GF-D8 (cell line): ENCODE data around the gene SPEN.
"Not testable (repeated sequence)": the region's sequence is repeated elsewhere in the genome, so short reads cannot be mapped to it uniquely, and the experiment has no call there.

ENCODE experiments used
- DNase-seq: peaks from one replicate; lab custom pipeline; 2025; lab: John Stamatoyannopoulos, UW

Gene SPEN

DNA sequence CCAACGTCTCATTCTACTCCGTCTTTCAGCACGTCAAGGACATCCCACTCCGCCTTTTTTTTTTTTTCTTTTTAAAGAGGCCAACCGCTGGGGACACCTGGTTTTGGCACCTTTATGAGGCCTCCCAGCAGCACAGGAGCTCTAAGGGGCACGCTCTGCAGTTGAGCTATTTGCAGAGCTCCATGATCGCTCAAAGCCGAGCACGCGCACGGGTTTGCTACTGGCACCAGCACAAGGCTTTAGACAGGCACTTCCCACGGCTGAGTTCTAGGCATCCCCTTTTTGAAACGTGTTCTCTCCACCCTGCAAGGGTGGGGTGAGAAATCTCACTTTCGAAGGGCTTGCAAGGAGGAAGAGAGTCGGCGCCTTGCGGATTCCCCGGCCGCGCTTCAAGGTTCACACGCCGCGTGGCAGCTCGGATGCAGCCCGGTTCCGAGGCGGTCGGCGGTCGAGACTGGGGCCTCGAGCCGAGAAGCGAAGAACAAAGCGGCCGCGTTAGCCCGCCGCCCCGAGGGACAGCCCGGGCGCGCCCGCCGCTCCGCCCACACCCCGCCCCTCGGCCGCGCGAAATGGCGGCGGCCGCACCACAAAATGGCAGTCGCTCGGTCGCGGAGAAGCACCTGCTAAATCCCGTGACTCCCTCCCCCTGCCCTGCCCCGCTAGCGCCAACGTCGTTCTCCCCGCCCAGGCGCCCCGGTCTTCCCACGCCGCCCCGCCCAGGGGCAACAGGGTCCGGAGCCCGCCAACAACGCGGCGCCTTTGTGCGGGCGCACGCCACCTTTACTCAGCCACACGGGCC is 12.9 kb upstream of the SPEN start:
- DNase-seq: peak; percentile 81

DNA sequence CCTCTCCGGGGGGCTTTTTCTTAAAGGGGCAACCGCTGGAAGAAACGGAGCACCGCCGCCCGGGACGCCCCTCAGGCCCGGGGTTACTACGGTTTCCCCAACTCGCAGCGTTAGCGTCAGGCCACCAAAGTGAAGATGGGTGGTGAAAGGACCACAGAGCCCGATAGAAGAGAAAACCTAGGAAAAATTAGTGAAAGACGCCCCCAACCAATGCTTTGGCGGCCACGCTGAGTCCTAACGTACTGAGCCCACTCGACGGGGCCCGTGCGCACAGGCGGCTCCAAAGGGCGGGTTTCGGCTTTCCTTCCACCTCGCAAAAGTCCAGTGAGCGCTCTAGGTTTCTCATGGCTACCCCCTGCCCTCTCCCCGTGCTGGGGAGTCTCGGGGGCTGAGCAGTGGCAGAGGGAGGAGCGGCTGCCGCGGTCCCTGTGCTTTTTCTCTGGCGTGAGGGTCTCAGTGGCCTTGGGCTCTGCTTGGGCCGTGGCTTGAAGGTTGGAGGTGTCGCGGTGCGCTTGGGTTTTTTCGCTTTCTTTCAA is 12.2 kb upstream of the SPEN start:
- DNase-seq: no peak

GRCh38 chr1:15835741-15836510 is 11.6 kb upstream of the SPEN start:
- DNase-seq: peak; percentile 97

DNA sequence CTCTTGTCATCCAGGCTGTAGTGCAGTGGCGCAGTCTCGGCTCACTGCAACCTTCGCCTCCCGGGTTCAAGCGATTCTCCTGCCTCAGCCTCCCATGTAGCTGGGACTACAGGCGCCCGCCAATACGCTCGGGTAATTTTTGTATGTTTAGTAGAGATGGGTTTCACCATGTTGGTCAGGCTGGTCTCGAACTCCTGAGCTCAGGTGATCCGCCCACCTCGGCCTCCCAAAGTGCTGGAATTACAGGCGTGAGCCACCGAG is 11.1 kb upstream of the SPEN start:
- not testable (repeated sequence) for DNase-seq

- peak; percentile 88 for DNase-seq
Measured at GRCh38 chr1:15836772-15837669, 10.5 kb upstream of the SPEN start.

GRCh38 chr1:15837931-15838330 is 9.6 kb upstream of the SPEN start:
- no peak for DNase-seq

- no peak for DNase-seq
Measured at GRCh38 chr1:15838721-15839120, 8.8 kb upstream of the SPEN start.

DNA sequence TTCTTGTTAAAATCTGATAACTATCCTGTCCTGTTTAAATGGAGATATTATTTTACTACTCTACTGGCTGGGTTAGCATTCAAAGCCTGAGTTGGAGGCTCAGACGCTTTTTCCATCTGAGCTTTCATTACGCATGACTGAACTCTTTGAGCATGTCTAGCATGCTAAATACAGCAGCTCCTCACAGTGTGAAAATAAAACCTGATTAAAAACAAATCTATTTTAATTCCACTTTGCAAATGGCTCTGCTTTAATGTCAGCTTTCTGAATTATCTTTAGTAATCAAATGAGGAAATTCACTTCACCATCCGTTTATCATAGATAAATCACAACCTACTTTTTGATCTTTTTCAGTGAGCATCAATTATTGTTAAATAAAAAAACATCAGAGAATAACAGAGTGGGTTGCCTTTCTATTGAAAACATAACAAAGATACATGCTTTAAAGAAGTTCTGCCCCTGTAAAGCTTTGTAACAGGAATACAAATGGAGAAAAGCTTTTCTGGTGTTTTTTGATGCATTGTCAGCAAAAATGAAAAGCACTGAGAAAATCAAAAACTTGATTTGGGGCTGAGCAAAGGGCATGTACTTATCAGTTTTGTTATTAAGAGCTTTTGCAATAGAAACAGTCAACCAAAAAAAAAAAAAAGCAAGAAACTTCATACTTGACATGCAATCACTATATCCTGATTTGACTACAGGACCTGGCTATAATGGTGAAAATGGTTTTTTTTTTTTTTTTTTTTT is 3.5 kb upstream of the SPEN start:
- DNase-seq: no peak

GRCh38 chr1:15846056-15846455 is 1.5 kb upstream of the SPEN start:
- DNase-seq: not testable (repeated sequence)

- no peak for DNase-seq
Measured at GRCh38 chr1:15847893-15848142, 311 bp downstream of the SPEN start.

DNA sequence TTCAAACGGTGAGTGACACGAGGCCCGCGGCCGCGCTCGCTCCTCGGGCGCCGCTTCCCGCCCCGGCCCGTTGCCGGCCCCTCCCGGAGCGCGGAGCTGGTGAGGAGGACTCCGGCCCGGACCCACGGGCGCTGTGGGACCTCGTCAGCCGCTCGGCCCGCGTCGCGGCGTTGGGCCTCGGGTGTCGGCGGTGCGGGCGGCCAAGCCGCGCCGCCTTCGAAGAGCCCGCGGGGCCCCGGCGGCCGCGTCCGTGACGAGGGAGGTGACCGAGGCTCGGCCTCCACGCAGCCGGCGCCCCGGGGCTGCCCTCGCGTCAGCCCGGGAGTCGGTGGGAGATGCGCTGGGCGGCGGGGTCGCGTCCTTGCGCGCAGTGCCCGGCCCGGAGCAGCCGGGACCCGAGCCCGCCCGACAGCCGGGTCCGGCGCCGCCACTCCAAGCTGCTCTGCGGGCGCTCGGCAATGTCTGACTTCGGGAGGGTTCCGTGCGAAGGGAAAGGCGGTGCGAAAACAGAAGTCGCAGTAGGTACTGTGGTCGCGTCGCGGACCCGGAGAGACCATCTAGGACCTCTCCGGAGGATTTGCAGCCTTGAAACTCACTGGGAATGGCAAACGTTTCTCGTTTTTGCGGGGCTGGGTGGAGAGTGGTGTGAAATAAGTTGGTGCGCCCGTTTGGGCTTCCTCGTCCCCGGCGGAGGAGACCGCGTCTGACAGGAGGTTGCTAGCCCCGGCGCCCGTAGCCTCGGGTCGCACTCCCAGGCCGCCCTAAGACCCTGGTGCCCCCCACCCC is 829 bp downstream of the SPEN start:
- DNase-seq: no peak

- DNase-seq: peak; percentile 71
Measured at GRCh38 chr1:15848929-15849774, 1.6 kb downstream of the SPEN start.

GRCh38 chr1:15849775-15850324 is 2.3 kb downstream of the SPEN start:
- DNase-seq: peak; percentile 61

- no peak for DNase-seq
Measured at GRCh38 chr1:15850471-15851001, 3.0 kb downstream of the SPEN start.

GRCh38 chr1:15851210-15852035 is 3.9 kb downstream of the SPEN start:
- no peak for DNase-seq

DNA sequence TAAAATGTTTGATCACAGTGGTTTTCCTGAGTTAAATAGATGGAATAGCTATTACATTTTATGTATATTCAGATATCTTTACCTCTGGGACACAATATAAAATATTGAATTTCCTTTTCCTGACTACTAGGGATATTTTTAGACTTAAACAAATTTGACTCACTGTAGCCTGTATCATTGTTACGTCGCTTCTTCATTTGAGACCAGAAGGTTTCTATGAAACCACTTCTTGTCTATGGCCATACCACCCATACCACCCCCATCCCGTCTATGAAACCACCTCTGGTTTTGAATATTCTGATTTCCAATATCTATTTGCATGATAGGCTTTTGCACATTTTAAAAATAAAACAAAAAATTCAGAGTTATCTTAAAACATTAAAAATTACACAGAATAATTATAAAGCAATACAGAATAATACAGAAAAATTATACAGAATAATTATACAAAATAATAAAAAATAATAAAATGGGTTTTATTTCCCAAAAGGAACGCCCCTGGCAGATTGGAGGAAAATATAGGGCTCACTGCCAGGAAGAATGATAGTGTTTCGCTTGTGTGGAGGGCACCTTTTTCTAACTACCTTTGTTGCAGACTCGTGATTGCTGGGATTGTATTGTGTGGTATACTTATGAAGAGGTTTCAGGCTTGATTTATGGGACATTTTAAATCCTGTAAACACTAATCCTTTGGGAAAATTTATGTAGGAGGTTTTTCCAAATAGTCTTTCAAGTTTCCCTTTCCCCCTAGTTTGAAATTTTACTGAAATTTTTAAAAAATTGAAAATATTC is 4.7 kb downstream of the SPEN start:
- no peak for DNase-seq

- DNase-seq: no peak
Measured at GRCh38 chr1:15852828-15853302, 5.4 kb downstream of the SPEN start.

GRCh38 chr1:15856888-15857287 is 9.4 kb downstream of the SPEN start:
- no peak for DNase-seq
